Measurements from ENCODE around the gene IGSF8.

DNA sequence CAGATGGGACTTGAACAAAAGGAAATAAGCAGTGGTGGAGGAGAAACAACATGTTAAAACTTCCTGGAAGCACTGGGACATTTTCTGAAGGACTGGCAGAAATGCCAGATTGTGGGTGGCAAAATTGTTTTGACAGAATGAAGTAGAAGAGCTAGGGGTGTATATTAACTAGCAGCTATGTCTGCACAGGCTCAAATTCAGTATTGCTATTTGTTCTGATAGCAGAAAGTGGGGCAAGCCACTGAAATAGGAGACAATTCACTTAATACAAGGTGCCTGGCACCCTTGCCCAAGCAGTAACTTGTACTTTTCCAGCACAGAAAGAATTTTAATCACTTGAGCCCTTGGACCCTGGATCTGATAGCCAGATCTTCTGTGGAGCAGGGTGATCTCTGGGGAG is 54.9 kb downstream of the IGSF8 start:
- TF ChIP-seq, protein P1, sequence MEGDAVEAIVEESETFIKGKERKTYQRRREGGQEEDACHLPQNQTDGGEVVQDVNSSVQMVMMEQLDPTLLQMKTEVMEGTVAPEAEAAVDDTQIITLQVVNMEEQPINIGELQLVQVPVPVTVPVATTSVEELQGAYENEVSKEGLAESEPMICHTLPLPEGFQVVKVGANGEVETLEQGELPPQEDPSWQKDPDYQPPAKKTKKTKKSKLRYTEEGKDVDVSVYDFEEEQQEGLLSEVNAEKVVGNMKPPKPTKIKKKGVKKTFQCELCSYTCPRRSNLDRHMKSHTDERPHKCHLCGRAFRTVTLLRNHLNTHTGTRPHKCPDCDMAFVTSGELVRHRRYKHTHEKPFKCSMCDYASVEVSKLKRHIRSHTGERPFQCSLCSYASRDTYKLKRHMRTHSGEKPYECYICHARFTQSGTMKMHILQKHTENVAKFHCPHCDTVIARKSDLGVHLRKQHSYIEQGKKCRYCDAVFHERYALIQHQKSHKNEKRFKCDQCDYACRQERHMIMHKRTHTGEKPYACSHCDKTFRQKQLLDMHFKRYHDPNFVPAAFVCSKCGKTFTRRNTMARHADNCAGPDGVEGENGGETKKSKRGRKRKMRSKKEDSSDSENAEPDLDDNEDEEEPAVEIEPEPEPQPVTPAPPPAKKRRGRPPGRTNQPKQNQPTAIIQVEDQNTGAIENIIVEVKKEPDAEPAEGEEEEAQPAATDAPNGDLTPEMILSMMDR (tag by site-specific recombination; IDR thresholded peaks at IDR 0.05), result no peak
- TF ChIP-seq, protein P2, sequence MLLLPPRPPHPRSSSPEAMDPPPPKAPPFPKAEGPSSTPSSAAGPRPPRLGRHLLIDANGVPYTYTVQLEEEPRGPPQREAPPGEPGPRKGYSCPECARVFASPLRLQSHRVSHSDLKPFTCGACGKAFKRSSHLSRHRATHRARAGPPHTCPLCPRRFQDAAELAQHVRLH (tag by site-specific recombination; IDR thresholded peaks at IDR 0.05), result no peak
- no peak for TF ChIP-seq BCL11A (tag by site-specific recombination; IDR thresholded peaks at IDR 0.05; ENCODE audit: low read depth)
